GM18951 (cell line): ENCODE data around the gene ITIH2.
"Not testable (repeated sequence)": the region's sequence is repeated elsewhere in the genome, so short reads cannot be mapped to it uniquely, and the experiment has no call there.

ENCODE experiments used
- POLR2A ChIP-seq: IDR thresholded peaks from 4 replicates; pipeline ENCODE4 v1.6.1; 2011; ENCODE audit warnings: mild to moderate bottlenecking; ENCODE audit not compliant: insufficient read length, insufficient read depth; ENCODE audit errors: extremely low read depth
- in situ Hi-C: fragments of 300-500 bp; cut with MboI; formaldehyde crosslinking; loops from one replicate; pipeline ENCODE4 v1.12.0; 2022; ENCODE audit warnings: low sequenced_read_pairs, mixed read lengths, inconsistent platforms; ENCODE audit not compliant: unreplicated experiment

The ITIH2 gene

DNA sequence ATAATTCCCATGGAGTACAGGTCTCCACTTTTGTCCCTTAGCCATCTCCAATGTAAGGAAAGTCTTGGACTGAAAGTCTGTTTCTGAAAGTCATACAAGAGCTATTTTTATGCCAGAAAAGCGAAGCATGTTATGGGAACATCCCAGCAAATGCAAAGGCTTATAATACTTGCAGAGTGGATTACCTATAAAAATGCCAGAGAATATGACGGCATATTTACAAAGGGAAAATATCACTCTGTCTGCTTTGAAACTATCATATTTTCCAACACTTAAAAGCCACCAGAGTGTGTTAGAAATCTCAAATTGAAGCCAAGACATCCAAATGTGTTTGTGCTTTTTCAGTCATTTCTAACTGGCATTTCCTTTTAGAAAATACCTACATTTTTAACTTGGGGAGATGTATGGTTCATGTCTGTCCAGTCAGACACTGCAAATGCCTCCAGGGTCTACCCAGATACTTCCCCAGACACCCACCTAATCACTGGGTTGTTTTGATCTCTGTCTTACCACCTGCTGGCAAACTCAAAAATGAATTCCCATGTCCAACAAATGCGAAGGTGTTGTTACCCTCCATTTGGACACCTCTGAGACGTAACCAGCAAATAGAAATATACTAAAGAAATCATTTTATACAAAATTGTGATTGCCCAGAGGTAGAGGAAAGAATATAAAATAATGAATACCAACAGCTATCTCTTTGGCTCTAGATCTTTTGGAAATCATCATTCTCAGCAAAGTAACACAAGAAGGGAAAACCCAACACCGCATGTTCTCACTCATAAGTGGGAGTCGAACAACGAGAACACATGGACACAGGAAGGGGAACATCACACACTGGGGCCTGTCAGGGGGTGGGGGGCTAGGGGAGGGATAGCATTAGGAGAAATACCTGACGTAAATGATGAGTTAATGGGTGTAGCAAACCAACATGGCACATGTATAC lies 1.2 kb downstream of the ITIH2 start:
- no peak for TF ChIP-seq POLR2A
- in situ Hi-C loops, result no loop called here

DNA sequence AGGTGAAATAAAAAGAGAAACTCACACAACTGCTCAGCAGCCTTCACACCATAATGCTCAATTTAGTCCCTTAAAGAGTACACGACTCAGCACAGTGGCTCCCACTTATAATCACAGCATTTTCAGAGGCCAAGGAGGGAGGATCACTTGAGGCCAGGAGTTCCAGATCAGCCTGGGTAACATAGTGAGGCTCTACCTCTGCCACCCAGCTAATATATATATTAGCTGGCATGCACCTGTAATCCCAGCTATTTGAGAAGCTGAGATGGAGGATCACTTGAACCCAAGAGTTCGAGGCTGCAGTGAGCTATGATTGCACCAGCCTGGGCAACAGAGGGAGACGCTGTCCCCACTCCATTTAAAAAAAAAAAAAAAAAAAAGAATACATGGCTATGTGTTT lies 2.2 kb downstream of the ITIH2 start:
- in situ Hi-C loops, result no loop called here
- no peak for TF ChIP-seq POLR2A

DNA sequence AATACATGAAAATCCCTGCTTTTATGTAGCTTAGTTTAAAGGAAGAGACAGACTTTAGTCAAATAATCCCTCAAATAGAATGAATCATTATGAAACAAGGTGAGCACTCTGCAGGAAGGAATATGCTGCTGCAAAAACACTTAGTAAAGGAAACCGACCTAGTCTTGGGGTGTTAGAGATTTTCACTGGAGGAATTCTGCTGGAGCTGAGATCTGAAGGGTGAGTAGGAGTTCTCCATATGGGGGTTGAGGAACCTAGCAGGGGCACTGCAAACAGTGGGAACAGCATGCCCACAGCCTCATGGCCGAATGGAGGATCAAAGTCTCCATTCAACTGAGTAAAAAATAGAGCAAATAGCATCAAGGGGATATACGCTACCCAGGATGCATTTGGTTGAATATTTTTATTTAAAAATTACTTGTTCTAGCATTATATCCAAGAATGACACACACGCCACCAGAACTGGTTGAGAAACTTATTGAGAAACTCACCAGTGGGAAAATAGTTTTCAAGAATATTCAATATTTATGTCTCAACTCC lies 3.5 kb downstream of the ITIH2 start:
- TF ChIP-seq POLR2A, result no peak
- in situ Hi-C loops, result no loop called here

DNA sequence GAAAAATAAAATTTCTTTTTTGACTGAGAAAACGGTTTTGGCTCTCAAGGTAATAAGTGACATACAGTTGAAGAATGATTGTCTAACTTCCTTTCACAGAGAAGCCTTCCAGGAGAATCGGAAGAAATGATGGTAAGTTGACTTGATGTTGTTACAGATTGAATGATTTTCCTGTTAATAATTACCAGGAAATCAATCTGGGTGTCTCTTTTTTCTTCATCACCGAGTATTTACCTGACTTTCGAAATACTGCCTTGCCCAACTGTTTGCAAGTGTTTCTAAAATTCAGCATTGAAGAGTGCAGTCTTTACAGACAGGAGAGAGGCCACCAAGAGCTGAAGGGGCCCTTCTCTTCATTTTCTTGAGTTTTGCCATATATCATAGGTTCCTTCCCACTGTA lies 4.0 kb downstream of the ITIH2 start:
- no peak for TF ChIP-seq POLR2A
- in situ Hi-C loops, result no loop called here

DNA sequence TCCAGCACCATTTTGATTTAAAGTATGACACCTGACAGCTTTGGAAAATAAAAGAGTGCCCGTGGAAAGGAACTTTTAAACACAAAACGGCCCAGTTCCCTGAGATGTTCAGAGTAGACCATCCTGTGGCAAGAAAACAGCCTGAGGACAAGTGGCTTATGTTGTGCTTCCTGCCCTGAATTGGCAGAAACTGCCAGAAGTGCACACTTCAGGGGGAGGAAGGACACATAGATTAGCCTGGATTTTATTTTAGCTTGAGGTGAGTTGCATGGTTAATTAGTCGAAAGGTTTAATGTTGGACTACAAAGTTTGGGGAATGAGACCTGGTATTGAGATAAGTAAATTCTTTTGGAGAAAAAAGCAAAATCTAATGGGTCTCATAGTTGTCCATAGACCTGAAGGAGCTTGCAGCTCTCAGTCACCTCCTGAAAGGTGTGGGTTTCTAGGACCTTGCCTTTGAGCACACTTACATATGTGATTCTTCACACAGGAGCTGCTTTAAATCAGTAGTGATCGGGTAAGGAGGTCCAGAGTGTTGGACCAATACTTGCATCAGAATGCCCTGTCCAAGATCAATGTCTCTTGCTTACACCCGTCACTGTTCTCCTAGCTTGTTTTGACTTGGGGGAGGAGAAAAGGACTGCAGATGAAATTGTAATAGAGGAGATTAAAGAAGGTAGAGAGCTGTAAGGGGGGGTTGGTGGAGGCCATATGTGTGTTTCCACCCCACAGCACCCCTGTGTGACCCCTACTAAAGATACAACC lies 4.9 kb downstream of the ITIH2 start:
- in situ Hi-C loops, result no loop called here
- no peak for TF ChIP-seq POLR2A

DNA sequence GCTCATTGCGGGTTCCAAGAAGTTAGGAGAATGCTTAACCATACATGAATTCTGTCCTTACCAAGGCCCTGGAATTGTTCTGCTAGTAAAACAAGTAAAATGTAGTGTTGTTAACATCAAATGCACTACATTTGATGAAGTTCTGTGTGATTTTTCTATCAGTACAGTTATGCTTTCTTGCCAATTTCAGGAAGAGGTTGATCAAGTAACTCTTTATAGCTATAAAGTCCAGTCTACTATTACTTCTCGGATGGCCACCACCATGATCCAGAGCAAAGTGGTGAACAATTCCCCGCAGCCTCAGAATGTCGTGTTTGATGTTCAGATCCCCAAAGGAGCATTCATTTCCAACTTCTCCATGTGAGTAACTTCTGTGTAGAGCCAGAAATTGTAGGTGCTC lies 5.7 kb downstream of the ITIH2 start:
- no peak for TF ChIP-seq POLR2A
- in situ Hi-C loops, result no loop called here

DNA sequence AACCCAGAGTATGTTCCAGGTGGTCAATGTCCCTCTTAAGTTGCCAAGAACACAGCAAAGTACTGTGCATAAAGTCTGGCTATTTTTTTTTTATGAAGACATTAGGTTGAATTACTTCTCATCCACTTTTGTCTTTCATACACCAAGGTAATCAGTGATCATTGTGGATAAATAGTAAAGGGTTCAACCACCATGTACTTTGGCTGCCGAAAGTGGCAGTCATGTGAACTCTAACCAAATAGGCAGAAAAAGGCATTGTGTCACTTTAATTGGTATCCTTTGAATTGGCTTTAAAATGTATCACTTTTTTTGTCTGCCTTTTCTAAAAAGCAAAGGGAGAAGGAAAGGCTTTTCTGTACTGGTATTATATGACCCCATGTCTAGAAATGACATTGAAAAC lies 7.3 kb downstream of the ITIH2 start:
- no peak for TF ChIP-seq POLR2A
- in situ Hi-C loops, result no loop called here

DNA sequence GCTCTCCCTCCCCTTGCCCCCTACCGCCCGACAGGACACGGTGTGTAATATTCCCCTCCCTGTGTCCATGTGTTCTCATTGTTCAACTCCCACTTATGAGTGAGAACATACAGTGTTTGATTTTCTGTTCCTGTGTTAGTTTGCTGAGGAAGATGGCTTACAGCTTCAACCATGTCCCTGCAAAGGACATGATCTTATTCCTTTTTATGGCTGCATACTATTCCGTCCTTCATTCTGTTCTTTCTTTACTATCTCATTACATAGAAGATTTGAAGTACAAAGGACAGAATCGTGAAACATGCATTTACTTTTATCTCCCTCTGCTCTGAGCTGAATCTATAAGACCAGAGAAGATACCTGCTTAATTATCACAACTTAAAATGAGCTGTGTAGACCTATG lies 8.0 kb downstream of the ITIH2 start:
- in situ Hi-C loops, result not testable (repeated sequence)

DNA sequence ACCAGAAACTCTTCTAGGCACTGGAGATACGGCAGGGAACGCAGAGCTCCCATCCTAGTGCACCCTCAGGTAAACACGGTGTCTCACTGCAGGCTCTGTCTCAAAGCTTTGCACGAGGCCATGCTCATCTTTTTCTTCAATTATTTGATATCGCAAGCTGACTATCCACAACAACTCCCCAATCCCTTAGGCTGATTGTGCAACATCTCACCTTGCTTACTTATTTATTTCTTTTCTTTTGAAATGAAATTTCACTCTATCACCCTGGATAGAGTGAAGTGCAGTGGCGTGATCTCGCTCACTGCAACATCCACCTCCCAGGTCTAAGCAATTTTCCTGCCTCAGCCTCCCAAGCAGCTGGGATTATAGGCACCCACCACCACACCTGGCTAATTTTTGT lies 12.4 kb downstream of the ITIH2 start:
- TF ChIP-seq POLR2A, result no peak
- in situ Hi-C loops, result no loop called here

DNA sequence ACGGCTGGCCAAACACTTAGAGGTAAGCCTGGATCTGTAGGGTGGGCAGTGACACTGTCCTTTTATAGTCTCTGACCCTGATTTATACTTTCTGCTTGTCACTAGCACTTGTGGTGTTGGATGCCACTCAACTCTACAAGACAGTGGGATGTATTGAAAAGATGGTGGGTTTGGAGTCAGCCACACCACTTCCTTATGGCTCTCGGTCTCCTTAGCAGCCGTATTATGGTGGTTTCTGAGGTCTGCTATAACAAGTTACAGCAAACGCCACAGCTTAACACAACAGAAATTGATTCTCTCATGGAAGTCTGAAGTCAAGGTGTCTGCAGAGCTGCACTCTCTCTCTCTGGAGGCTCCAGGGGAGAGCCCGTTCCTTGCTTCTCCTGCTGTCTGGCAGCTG lies 14.7 kb downstream of the ITIH2 start:
- in situ Hi-C loops, result no loop called here
- TF ChIP-seq POLR2A, result no peak

DNA sequence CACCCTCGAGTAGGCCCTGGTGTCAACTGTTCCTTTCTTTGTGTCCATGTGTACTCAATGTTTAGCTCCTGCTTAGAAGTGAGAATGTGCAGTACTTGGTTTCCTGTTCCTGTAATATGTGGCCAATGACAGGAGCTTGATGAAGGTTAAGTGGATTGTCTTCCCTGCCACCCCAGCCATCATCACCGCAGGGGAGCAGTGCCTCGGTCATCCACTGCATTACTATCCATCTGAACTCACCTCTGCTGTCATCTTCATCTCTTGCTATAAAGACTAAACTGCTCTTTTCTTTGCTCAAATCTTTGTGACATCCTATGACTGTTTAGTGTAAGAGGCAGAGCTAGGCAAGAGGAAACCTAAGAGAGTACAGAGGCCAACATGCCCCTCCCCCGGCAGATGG lies 15.6 kb downstream of the ITIH2 start:
- TF ChIP-seq POLR2A, result no peak
- in situ Hi-C loops, result no loop called here

DNA sequence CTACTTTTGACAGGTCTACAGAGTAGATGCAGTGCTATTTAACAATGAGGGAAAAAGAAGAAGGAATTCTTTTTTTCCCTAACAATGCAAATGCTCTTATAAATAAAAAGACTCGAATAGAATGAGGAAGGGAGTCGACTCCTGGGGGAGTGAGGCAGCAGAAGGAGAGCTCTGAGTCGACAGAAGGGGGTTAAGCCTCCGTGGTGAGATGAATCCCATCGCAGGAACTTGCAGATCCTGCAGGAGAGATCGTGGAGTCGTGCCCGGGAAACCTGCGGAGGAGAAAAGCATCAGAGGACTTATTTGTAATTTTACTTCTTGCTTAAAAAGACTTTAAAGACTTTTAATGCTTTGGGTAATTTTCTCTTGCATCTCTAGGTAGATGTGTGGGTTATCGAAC lies 17.4 kb downstream of the ITIH2 start:
- TF ChIP-seq POLR2A, result no peak
- in situ Hi-C loops, result no loop called here

DNA sequence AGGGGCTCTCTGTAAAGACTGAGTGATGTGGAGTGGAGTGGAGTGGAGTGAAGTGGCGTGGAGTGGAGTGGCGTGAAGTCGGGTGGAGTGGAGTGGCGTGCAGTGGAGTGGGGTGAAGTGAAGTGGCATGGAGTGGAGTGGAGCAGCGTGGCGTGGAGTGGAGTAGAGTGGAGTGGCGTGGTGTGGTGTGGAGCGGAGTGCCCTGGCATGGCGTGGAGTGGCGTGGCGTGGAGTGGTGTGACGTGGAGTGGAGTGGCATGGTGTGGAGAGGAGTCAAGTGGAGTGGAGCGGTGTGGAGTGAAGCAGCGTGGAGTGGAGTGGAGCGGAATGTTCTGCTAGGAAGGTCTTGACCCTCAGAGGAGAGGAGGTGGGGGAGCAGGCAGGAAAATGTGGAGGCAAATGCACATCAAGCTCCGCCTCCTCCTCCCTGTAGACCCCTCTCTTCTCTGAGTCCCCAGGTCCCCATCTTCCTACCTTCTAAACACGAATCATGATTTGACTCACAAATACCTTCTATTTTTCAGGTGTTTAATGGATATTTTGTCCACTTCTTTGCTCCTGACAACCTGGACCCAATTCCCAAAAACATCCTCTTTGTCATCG lies 19.9 kb downstream of the ITIH2 start:
- TF ChIP-seq POLR2A, result no peak
- in situ Hi-C loops, result no loop called here
